HG03442 (cell line): ENCODE data around the gene GALNT18.

ENCODE experiments used
- ATAC-seq: cut with Tn5 transposase; IDR thresholded peaks from one replicate; pipeline ENCODE4 v1.9.1; 2021; ENCODE audit warnings: mild to moderate bottlenecking, moderate library complexity; ENCODE audit not compliant: unreplicated experiment

GALNT18 gene

GRCh38 chr11:11251394-11251970 lies 370.3 kb downstream of the GALNT18 start:
- no peak for ATAC-seq

- ATAC-seq, result no peak
Observed at GRCh38 chr11:11250470-11250869, 371.3 kb downstream of the GALNT18 start.

GRCh38 chr11:11247576-11247975 lies 374.2 kb downstream of the GALNT18 start:
- no peak for ATAC-seq

GRCh38 chr11:11247086-11247485 lies 374.7 kb downstream of the GALNT18 start:
- no peak for ATAC-seq

- ATAC-seq, result no peak
Observed at GRCh38 chr11:11246166-11246565, 375.6 kb downstream of the GALNT18 start.

- ATAC-seq, result no peak
Observed at GRCh38 chr11:11245453-11245852, 376.4 kb downstream of the GALNT18 start.

GRCh38 chr11:11244470-11245080 lies 377.2 kb downstream of the GALNT18 start:
- ATAC-seq, result no peak

- no peak for ATAC-seq
Observed at GRCh38 chr11:11243590-11244469, 378.0 kb downstream of the GALNT18 start.

GRCh38 chr11:11243209-11243589 lies 378.6 kb downstream of the GALNT18 start:
- no peak for ATAC-seq

- ATAC-seq, result no peak
Observed at GRCh38 chr11:11241284-11241683, 380.5 kb downstream of the GALNT18 start.

- no peak for ATAC-seq
Observed at GRCh38 chr11:11239959-11240358, 381.8 kb downstream of the GALNT18 start.

- no peak for ATAC-seq
Observed at GRCh38 chr11:11237070-11237832, 384.6 kb downstream of the GALNT18 start.

- no peak for ATAC-seq
Observed at GRCh38 chr11:11236498-11237059, 385.2 kb downstream of the GALNT18 start.

GRCh38 chr11:11231763-11232162 lies 390.0 kb downstream of the GALNT18 start:
- ATAC-seq, result no peak

GRCh38 chr11:11230802-11231562 lies 390.8 kb downstream of the GALNT18 start:
- ATAC-seq, result no peak

GRCh38 chr11:11230087-11230486 lies 391.7 kb downstream of the GALNT18 start:
- no peak for ATAC-seq

- ATAC-seq, result no peak
Observed at GRCh38 chr11:11229647-11230046, 392.2 kb downstream of the GALNT18 start.

GRCh38 chr11:11227296-11228085 lies 394.3 kb downstream of the GALNT18 start:
- ATAC-seq, result no peak
